Activated naive CD4-positive, alpha-beta T cell treated with Interleukin-2 at 50 U/mL for 16 hours (primary cell): ENCODE data around the gene KRT5.

Experiments
- DNase-seq: peaks from one replicate; pipeline ENCODE4 v3.0.0-alpha.2; 2020

The KRT5 gene

DNA sequence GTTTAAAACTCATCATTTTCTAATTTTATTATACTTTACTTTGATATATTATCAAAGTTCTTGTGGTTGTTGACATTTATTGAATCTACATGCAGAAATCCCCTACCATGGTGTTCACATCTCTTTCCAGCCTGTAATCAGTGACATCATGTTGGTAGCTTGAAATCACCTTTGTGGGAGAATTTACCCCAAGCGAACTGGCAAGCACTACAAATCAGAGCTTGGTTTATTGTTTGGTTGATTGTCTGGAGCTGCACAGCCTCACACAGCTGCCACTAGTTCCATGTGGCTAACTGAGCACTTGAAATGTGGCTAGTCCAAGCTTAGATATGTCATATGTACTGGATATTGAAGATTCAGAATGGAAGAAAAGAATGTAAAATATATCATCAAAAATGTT lies 15.4 kb upstream of the KRT5 start:
- no peak for DNase-seq

DNA sequence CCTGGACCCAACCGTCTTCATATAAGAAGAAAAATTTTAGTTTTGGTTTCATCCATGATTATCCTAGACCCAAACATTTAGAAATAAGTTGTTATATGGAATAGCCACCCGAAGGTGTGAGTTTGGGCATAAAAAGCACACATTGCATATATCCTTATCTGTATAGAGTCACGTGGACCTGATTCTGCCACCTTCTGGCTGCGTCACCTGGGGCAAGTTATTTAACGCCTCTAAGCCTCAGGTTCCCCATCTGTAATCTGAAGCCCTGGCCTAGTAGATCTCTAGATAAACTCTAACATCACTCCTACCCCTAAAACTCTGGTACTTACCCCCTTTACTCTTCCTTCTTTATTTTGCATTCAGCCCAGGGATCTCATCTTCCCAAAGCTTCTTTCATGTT lies 14.3 kb upstream of the KRT5 start:
- no peak for DNase-seq

DNA sequence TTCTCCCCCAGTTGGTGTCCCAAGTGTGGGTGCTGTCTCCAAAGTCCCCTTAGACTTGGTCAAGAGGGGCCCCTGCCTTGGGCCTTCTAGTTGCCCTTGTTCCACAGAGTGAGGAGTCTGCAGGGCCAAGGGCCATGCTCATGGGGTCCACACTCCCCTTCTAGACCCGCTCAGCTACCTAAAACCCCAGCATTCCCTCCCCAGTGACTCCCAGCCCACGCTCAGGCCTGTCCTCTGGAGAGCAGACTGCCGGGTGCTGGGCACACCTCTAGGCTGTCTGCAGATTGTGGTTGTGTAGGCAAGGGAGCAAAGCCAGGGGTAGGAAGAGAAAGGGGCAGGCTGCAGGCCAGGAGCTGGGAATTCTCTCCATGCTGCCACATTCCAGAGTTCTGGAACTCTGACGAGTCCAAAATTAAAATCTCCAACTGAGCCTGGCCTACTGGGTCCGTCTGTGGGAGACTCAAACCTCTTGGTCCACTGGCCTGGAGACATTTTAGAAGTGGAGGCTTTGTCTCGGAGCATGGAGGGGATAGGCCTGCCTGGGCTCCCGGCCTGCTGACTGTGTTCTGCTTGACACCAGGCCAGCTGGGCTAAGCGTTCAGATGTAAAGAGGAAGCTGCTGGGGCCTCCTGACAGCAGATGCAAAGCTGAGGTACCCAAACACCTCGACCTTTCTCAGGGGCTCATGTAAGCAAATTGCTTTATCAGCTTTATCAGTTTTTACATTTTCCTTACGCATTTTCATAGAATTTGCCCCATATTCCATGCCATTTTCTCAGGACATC lies 13.7 kb upstream of the KRT5 start:
- DNase-seq, result no peak

DNA sequence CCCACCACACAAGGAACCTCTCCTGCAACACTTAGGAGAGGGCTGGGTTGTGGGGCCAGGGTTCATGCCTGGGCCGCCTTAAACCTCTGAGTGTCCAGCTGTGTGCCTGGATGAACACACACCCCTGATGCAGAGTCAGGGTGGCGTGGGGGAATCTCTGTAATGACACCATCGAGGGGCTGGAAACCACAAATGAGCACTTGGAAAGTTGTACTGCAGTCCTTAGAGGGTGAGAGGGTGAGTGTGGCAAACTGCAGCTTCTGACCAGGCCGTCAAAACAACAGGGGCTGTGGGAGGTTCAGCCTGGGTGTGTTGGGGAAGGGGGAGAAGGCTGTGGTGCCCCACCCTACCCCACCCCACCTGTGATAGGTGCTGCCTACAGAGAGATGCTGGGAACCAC lies 12.4 kb upstream of the KRT5 start:
- no peak for DNase-seq

DNA sequence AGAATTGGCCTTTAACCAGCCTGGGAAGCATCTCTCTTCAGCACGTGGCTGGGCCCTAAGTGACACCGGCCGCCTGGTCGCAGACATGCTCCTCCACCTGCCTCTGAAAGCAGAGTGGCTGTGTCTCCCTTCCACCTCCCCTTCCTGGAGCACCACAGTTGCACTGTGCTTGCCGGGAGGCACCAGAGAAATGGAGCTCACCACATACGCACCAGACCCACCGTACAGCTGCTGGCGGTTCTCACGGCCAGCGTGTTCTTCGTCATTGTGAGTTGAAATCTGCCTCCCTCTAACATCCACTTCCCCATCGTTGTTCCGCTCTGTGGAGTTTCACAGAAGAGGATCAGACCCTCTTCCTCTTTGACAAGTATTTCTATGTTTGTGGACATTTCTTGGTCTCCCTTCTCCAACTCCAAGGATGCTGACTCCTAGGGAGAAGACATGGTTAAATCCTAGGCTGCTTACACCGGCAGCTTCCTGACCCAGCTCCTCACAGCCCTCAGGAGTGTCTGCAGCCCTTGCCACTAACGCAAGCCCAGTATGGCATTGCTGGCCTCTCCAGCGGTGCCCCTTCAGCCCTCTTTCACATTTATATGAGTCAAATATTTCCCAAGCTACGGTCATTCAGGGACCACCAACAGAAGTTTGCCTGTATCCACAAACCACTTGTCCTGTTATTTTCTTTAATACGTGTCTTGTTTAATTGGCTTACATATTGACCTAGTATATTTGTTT lies 11.5 kb upstream of the KRT5 start:
- DNase-seq, result no peak

DNA sequence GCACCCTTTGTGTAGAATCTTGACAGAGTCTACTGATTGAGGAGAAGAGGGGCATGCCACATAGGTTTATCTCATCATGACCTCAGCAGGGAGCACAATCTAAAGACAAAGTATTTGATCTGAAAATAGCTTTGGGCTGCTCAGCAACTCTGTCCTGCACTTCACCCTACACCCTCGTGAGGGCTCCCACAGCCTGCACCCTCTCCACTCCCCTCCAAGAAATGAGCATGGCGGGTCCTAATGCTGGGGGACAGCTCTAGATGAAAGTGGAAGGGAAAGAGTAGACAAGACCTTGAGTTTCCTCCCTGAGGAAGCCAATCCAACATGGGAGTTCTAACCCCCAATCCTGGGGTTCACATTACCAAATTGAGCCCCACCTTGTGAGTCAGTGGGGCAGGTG lies 10.7 kb upstream of the KRT5 start:
- DNase-seq, result no peak

DNA sequence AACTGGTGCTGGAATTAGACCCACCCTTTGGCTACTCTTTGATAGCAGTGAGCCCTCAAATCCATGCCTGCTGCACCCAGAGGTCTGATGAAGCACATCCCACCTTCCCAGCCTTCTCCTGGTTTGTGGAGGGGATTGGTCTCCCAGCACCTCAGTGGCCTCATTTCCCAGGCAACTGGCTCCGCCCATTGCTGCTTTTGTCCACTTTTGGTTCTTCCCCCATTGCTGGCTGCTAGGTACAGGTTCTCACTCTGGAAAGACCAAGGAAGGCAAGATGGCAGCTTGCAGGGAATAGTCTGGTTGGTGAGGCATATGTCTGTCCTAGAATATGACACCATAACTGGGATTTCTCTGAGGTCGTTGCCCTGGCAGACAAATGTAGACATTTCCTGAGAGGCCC lies 10.2 kb upstream of the KRT5 start:
- DNase-seq, result no peak

DNA sequence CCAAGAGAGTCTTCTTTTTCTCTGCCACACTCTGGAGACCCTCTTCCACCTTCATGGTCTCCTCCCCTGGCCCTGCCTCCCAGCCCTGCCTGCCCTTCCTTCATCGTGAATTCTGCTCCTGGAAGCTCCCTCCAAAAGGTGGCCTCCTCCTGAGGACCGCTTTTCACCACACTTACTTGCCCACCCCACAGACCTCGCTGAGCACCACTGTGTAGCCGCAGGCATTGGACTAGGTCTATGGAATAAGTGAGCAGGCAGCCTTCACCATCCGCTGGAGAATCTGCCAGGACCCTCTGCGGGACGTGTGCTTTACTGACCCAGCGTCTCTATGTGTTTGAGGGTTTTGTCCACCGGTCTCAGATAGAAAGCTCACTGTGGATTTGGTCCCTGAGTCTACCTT lies 9.7 kb upstream of the KRT5 start:
- DNase-seq, result no peak

DNA sequence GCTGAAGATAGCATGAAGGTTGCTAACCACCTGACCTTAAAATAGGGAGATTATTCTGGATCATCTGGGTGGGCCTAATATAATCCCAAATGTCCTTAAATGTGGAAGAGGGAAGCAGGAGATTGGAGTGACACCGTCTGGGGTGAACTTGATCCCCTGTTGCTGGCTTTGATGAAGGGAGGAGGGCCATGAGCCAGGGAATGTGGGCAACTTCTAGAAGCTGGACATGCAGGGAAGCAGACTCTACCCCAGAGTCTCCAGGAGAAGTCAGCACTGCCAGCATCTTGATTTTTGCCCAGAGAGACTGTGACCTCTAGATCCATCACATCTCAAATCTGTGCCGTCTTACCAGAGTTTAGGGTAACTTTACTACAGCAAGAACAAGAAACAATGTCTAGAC lies 9.2 kb upstream of the KRT5 start:
- DNase-seq, result no peak

DNA sequence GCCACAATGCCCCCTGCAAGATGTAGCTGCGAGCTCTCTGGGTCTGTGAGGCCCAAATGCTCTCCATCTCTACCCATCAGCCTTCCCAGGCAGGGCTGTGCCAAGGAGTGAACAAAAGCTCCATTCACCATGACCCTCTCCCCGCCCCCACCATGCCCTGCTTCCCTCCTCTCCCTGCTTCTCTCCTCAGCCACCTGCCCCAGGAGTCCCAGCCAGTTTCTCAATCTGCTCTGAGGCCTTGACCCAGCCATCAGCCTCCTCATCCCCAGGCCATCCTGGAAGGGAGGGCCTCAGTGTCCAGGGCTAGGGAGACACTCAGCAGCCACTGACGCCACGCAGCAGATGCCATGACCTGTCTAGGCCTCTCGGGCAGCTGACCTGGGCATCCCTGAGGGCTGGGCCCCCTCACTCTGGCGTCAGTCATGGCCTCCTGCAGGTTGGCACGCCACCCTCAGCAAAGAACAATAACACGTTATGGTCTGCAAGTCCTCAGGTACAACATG lies 8.5 kb upstream of the KRT5 start:
- DNase-seq, result no peak

DNA sequence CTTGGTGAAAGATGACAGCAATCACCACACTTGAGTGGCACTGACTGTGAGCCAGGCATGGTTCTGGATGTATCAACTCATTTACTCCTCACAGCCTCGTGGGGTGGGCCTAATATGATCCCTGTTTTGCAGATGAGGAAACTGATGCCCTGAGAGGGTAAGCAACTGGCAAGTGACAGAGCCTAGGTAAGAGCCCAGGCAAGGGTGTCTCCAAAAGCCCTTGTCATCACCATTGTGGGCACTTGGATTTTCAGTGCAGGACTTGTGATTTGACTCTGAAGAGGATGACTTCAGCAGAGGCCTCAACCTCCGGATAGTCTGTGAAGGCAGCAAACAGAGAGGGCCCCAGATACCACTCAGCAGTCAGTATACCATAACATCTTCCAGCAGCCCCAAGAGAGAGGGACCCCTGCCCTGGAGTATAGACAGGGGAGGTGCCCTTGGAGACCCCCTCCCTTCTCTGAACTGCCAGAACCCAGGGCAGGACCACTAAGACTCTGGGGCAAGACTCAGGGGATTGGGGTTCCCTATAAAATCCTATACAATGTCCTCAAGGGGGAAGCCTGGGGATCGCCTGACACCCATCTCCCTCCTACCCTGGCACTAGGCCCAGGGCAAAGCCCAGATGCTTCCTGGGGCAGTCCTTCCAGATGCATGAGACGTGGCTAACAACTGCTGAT lies 7.1 kb upstream of the KRT5 start:
- DNase-seq, result no peak

DNA sequence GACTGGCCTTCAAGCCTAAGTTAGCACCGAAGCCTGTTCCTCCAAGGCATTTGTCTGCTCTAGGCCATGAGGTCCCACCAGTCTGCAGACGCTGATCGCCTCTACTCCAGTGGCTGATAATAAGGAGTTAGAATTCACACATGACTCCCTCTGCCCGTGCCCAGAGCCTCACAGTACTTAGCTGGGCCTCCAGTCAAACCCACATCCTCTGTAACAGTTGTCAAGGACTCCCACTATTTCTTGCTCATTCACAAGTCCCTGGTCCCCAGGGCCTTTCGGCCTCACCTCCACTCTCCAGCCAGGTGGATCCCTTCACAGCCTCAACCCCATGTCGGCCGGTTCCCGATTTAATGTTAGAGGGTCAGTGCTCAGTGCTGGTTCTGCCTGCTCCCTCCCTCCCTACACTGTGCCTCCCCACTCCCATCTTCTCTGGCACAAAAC lies 6.3 kb upstream of the KRT5 start:
- DNase-seq, result no peak

DNA sequence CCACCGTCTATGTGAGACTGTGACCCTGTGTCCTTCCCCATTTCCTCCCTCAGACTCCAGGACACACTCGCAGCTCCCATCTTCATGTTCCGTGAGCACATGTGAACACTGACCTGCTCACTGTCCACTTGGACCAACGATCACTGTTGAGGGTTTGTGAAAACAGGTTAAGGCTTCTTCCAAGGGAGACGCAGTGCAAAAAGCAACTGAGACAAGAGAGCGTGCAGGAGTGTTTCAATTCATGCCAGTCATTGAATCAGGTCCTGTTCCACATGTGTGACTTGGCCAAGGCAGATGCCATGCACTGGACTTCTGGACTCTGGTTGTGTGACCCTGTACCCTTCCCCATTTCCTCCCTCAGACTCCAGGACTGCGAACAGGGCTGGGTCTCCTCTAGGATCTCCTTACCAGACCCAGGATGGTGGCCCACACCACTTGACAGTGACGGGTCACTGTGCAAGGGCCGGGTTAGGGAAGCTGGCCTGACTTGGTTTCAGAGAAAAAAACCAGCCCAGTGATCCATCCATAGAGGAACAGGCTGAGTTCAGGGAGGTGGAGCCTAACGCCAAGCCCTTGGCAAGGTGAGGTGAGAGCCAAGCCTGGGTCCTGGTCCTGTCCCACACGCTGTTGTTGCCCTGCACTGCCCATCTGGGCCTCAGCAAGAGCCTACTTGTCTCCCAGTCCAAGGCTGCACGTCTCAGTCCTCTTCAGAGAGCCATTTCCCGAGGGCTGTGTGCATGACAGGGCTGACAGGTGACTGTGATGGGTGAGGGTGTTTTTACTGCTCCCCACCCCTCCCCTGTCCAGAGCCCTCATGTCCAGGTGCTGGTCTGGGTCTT lies 5.7 kb upstream of the KRT5 start:
- DNase-seq, result no peak

DNA sequence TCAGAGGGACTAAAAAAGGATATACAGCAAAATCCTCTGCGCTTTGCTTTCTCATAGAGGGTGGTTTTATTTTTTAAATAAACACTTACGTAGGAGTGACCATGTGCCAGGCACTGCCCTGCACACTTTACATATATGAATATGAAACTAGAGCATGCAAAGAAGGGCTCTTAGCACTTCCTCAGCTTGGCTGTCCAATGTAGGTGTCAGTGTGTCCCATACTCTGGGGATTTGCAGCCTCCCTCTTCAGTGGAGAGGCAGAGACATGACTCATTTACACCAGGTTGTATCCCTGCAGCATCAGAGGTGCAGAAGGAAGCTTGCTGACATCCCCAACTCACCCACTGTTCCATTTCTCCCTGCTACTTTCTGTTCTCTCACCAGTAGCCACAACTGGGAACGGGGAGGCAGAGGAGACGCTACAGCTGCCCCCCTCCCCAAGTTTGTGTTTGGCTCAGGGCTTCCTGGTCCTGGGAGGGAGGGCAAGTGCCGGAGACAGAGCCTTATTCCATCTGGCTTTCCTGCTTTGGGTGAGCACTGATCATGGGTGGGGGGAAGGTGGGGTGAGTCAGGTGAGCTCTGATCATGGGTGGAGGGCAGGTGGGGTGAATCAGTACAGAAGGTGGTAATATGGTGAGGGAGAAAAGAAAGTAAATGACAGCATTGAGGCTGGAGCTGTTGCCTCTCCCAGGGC lies 4.9 kb upstream of the KRT5 start:
- no peak for DNase-seq

DNA sequence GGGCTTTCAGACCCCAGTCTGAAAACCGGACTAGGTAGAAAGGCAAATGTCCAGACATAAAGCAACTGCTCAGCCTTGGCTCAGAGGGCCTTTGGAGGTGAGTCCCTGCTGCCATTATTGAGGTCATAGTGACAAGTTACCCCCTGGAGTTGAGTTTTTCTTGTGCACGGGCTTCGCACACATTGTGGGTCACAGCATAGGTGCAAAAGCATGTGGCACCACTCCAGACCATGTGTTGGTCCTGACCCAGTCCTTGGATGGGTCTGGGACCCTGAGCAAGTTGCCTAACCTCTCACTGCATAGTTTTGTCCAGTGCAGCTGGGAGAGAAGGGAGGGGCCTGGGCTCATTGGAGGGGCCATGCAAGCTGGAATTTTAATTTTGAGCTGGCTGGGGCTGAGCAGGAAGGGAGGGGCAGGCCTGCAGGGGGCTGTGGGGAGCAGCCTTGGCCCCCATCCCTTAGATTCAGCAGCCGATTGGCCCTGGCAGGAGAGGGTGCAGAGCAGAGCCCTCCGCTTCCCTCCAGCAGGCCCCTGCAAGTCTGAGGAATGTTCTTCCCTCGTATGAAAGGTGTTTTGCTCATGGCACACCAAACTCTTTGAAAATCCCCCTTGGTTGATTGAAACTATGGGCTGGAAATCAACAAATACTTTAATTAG lies 4.2 kb upstream of the KRT5 start:
- no peak for DNase-seq

DNA sequence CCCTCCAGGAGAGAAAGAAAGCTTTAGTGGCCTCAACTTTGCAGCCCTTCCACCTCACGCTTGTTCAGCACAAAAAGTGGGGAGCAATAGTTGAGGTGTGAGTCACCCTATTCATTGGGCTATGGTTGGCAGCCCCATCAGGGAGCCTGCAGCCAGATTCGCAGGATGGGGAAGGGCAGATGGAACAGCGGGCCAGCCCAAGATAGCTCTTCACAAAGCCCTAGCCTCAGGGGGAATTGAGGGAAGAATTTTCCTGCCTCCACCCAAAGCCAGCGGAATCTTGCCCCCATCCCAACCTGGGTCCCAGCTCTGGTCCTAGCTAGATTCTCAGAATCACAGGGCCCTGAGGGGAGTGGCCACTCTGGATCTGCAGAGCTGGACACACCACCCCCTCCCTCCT lies 3.6 kb upstream of the KRT5 start:
- DNase-seq, result no peak

DNA sequence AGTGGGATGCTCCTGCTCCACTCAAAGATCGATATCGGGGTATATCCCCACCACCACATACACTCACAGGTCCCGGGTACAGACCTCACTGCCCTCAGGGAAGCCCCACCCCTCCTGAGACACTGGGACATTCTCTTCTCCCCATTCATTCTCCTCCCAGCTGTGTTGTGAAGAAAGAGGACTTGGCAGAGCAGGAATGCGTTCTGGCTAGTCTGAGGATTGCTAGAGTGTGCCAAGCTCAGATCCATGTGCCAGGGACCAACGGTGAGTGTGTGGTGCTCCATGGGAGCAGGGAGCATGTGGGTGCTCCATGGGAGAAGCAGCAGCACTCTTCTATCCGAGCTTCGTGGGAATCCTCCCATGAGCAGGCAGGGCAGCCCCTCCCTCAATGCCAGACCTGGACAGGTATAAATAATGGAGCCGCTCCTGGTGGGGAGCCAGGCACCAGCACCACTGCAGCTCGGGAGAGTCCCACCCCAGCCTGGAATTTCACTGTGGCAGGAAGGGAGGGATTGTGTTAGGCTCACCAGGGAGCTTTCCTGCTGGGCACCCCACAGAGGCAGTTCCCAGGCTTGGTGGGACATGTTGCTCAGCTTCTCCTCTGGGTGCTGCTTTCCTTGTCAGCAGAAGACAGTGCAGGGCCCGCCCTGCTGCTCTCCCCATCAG lies 2.3 kb upstream of the KRT5 start:
- DNase-seq, result no peak

DNA sequence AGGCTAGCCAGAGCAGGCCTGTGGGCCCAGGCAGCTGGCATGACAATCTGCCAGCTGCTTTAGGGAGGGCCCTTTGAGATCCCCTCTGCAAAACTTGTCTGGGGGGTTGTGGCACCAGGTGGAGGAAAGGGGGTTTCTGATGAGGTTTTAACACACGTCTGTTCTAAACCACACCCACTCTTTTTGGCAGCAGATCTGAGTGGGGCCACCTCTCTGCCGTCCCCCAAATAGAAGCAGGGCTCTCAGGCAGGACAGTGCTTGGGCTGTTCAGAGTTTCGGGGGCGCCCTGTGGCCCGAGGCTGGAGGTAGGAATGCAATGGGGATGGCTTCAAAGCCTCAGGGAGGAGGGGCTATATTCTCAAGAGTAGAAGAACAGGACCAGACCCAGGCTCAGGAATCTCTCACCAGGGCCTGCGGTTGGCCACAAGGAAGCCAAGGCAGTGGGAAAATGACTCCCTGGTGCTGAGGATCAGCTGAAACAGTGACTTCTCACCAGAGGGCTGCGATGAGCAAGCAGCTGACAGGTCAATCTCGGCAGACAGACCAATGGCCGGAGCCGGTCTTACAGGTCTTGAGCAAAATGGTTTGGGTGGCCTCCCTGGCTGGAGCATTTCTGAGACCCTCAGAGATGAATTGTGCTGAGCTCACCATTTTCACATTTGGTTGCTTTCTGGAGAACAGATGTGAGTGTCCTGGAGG lies 1.5 kb upstream of the KRT5 start:
- no peak for DNase-seq

DNA sequence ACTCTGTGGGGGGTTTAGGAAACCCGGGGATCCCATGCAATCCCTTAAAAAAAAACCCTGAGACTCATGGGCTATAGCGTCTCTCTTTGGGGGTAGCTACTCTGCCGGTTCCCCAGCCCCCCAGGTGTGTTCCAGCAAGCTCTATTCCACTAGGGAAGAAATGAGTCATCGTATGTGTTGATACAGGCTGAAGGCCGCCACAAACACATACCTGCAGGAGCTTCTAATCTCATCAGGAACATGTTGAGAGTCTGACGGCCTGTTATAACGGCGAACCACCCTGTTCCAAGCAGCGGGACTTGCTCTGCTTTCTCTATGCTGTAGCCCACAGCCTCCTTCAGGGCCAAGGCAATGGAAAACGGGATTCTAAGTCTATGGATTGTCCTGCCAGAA lies 977 bp upstream of the KRT5 start:
- DNase-seq, result no peak

DNA sequence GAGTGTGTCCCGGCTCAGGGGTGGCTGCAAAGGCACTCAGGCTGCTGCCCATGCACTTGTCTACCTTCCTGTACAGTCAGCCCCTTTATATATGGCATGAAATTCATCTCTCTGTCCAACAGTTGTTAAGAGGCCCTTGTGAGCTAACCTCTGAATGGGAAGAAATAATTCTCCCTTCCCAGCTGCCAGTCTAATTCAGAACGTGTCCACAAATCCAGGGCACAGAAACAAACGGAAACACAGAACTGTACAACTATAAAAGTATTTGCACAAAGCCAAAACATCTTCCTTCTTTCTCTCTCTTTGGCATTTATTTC lies 849 bp downstream of the KRT5 start:
- DNase-seq, result no peak
